PC-9 (cell line): ENCODE data around the gene HABP4. TPM values are rescaled to one million over a fixed set of nuclear protein-coding genes. Genes with fewer than 3 reads are reported as not detected.
"Not testable (repeated sequence)": the region's sequence is repeated elsewhere in the genome, so short reads cannot be mapped to it uniquely, and the experiment has no call there.

Experiments
- BruUV-seq: library from RNA; stranded (reverse); fragments of 400-500 nt; replicated peaks from 2 replicates; lab custom pipeline; 2021; lab: Mats Ljungman, UMichigan
- CTCF ChIA-PET: fragments of 300-600 bp; sonication (Branson Sonifier 250); formaldehyde crosslinking; loops from one replicate; lab custom pipeline; 2022; ENCODE audit warnings: antibody characterized with exemption; lab: Charles Lee
- POLR2A ChIA-PET: fragments of 300-600 bp; sonication (Branson Sonifier 250); formaldehyde crosslinking; loops from one replicate; lab custom pipeline; 2022; ENCODE audit warnings: antibody characterized with exemption; ENCODE audit not compliant: unreplicated experiment; lab: Charles Lee
- DNase-seq, 2 experiments: peaks; one replicate each; pipeline versions ENCODE4 v3.0.0 to v3.0.0-alpha.2; 2015 to 2022; ENCODE audit warnings: mixed read lengths in 1 of 2
- H2AFZ ChIP-seq: fragments of 200-600 bp; sonication (generic); 2 replicates; pipeline ENCODE4 v1.8.1; 2017; ENCODE audit warnings: antibody characterized with exemption
- H3F3A ChIP-seq: fragments of 200-600 bp; sonication (generic); 2 replicates; pipeline ENCODE4 v1.8.1; 2017; ENCODE audit warnings: antibody characterized with exemption, mild to moderate bottlenecking, low read depth; ENCODE audit not compliant: insufficient read depth
- H3K27ac ChIP-seq: fragments of 200-600 bp; sonication (generic); 2 replicates; pipeline ENCODE4 v1.6.1; 2016; ENCODE audit warnings: mixed run types
- H3K27me3 ChIP-seq: fragments of 200-600 bp; sonication (generic); 2 replicates; pipeline ENCODE4 v1.6.1; 2016; ENCODE audit warnings: low read depth, mixed run types; ENCODE audit not compliant: insufficient read depth
- H3K36me3 ChIP-seq: fragments of 200-600 bp; sonication (generic); 2 replicates; pipeline ENCODE4 v1.6.1; 2016; ENCODE audit warnings: low read depth, mixed run types
- H3K4me1 ChIP-seq: fragments of 200-600 bp; sonication (generic); replicated peaks from 2 replicates; pipeline ENCODE4 v1.6.1; 2016; ENCODE audit warnings: mixed run types; ENCODE audit not compliant: insufficient read depth
- H3K4me2 ChIP-seq: fragments of 200-600 bp; sonication (generic); 2 replicates; pipeline ENCODE4 v1.6.1; 2017; ENCODE audit warnings: mixed run types
- H3K4me3 ChIP-seq: fragments of 200-600 bp; sonication (generic); 2 replicates; pipeline ENCODE4 v1.6.1; 2016; ENCODE audit warnings: mixed run types
- H3K79me2 ChIP-seq: fragments of 200-600 bp; sonication (generic); 2 replicates; pipeline ENCODE4 v1.6.1; 2017; ENCODE audit warnings: low read depth, mixed run types
- H3K9me2 ChIP-seq: fragments of 200-600 bp; sonication (generic); 2 replicates; pipeline ENCODE4 v1.8.1; 2017; ENCODE audit warnings: mild to moderate bottlenecking; ENCODE audit not compliant: insufficient read depth
- H3K9me3 ChIP-seq: fragments of 200-600 bp; sonication (generic); 2 replicates; pipeline ENCODE4 v1.8.1; 2016; ENCODE audit warnings: low read depth; ENCODE audit not compliant: insufficient read depth
- H4K20me1 ChIP-seq: fragments of 200-600 bp; sonication (generic); 2 replicates; pipeline ENCODE4 v1.8.1; 2017; ENCODE audit not compliant: insufficient read depth
- CTCF ChIP-seq: fragments of 200-600 bp; sonication (generic); conservative IDR thresholded peaks from 2 replicates; pipeline ENCODE4 v1.6.1; 2017; ENCODE audit warnings: mixed run types, antibody characterized with exemption, mild to moderate bottlenecking, moderate library complexity
- EZH2 ChIP-seq: fragments of 200-600 bp; sonication (generic); IDR thresholded peaks from 2 replicates; pipeline ENCODE4 v1.8.0; 2017; ENCODE audit warnings: antibody characterized with exemption, low read depth
- intact Hi-C: fragments of 100-400 bp; cut with micrococcal nuclease; formaldehyde crosslinking; loops from one replicate; pipeline ENCODE4 v1.10.0; 2022; ENCODE audit not compliant: unreplicated experiment
- total RNA-seq: library from RNA; stranded (reverse); gene quantifications from 2 replicates; pipeline ENCODE4 v1.2.3, GENCODE V29; 2021

HABP4 gene
- total RNA-seq, 1 experiment from 2014 or later: 8.1 TPM

- H3F3A ChIP-seq: no peaks in the 10 kb centered on the region
- no peaks in the 10 kb centered on the region; the same call in 1 of the 2 replicates for H3K4me1 ChIP-seq
- H3K27ac ChIP-seq: no peak overlapping the region
- no peak for TF ChIP-seq CTCF
- no peak for TF ChIP-seq EZH2
- ChIA-PET POLR2A (no interaction called here), CTCF (no interaction called here)
- no peaks in the 10 kb centered on the region for H3K9me3 ChIP-seq
- no peaks in the 10 kb centered on the region for H3K79me2 ChIP-seq
- no peak for DNase-seq
- H3K4me2 ChIP-seq: no peak overlapping the region
- no peaks in the 10 kb centered on the region for H3K36me3 ChIP-seq
- H3K9me2 ChIP-seq: no peaks in the 10 kb centered on the region
- intact Hi-C loops: no loop called here
- no peaks in the 10 kb centered on the region for H3K27me3 ChIP-seq
- H4K20me1 ChIP-seq: no peaks in the 10 kb centered on the region
- H3K4me3 ChIP-seq: no peak overlapping the region
- no peak overlapping the region for H2AFZ ChIP-seq
- TSS peak; percentile 6 for BruUV-seq
Observed at GRCh38 chr9:96501633-96502538, 51.9 kb downstream of the HABP4 start.

- H3K27ac ChIP-seq: no peak overlapping the region
- CTCF ChIA-PET: no interaction called here
- DNase-seq: no peak
- no peaks in the 10 kb centered on the region for H3K9me2 ChIP-seq
- no TSS peak for BruUV-seq
- no peak for TF ChIP-seq CTCF
- no peak for TF ChIP-seq EZH2
- H3K27me3 ChIP-seq: no peaks in the 10 kb centered on the region
- POLR2A ChIA-PET: no interaction called here
- no peaks in the 10 kb centered on the region for H4K20me1 ChIP-seq
- H3K9me3 ChIP-seq: no peaks in the 10 kb centered on the region
- intact Hi-C loops: no loop called here
- no peak overlapping the region for H3K4me2 ChIP-seq
- no peaks in the 10 kb centered on the region for H3F3A ChIP-seq
- H3K79me2 ChIP-seq: no peaks in the 10 kb centered on the region
- no peaks in the 10 kb centered on the region for H3K36me3 ChIP-seq
- H2AFZ ChIP-seq: no peak overlapping the region
- H3K4me1 ChIP-seq: no peaks in the 10 kb centered on the region; the same call in 1 of the 2 replicates
- no peak overlapping the region for H3K4me3 ChIP-seq
Observed at GRCh38 chr9:96502539-96503373, 52.8 kb downstream of the HABP4 start.

- H4K20me1 ChIP-seq, H3K36me3 ChIP-seq, intact Hi-C loops, H3K27me3 ChIP-seq, DNase-seq, CTCF ChIA-PET, H3F3A ChIP-seq, POLR2A ChIA-PET, H3K79me2 ChIP-seq, BruUV-seq, H3K4me3 ChIP-seq, H3K27ac ChIP-seq, H3K9me3 ChIP-seq, H3K4me1 ChIP-seq, H3K4me2 ChIP-seq, H3K9me2 ChIP-seq, H2AFZ ChIP-seq: not testable (repeated sequence)
Observed at GRCh38 chr9:96503374-96503748, 53.4 kb downstream of the HABP4 start.
